Activated naive CD4-positive, alpha-beta T cell treated with anti-CD3 and anti-CD28 coated beads, Interleukin-2, amount 10 ng/mL, durations not matched to agents 7 days and 5 days (primary cell): ENCODE measurements around the gene SP140L.
"Not testable (repeated sequence)": the region's sequence is repeated elsewhere in the genome, so short reads cannot be mapped to it uniquely, and the experiment has no call there.

ENCODE experiments used
- CTCF ChIA-PET: fragments of 350-600 bp; sonication (Branson Sonifier 250); formaldehyde crosslinking; loops from one replicate; lab custom pipeline; 2021; ENCODE audit warnings: antibody characterized with exemption; lab: Charles Lee
- DNase-seq: peaks from one replicate; pipeline ENCODE4 v3.0.0-alpha.2; 2020
- H3K27ac Mint-ChIP-seq: one replicate; pipeline ENCODE4 v1.8.0; 2021; ENCODE audit warnings: mild to moderate bottlenecking, moderate library complexity, mixed read lengths
- H3K27me3 Mint-ChIP-seq: one replicate; pipeline ENCODE4 v1.8.0; 2021; ENCODE audit warnings: mild to moderate bottlenecking, mixed read lengths
- H3K36me3 Mint-ChIP-seq: one replicate; pipeline ENCODE4 v1.8.0; 2021; ENCODE audit warnings: mixed read lengths
- H3K4me1 Mint-ChIP-seq: one replicate; pipeline ENCODE4 v1.8.0; 2021; ENCODE audit warnings: mixed read lengths
- H3K4me3 Mint-ChIP-seq: one replicate; pipeline ENCODE4 v1.8.0; 2021; ENCODE audit warnings: mild to moderate bottlenecking, moderate library complexity, mixed read lengths
- H3K9me3 Mint-ChIP-seq: one replicate; pipeline ENCODE4 v1.8.0; 2021; ENCODE audit warnings: mixed read lengths

Gene SP140L

GRCh38 chr2:230330725-230331124, 3.7 kb downstream of the SP140L start:
- no peaks in the 10 kb centered on the region for H3K27me3 Mint-ChIP-seq
- peak overlapping the region; percentile 37 for H3K4me3 Mint-ChIP-seq
- no peaks in the 10 kb centered on the region for H3K9me3 Mint-ChIP-seq
- DNase-seq: no peak
- peaks cover 84% of the 10 kb centered on the region for H3K36me3 Mint-ChIP-seq
- no peak overlapping the region for H3K27ac Mint-ChIP-seq
- H3K4me1 Mint-ChIP-seq: peaks cover 84% of the 10 kb centered on the region
- CTCF ChIA-PET: no interaction called here

GRCh38 chr2:230335461-230335863, 8.5 kb downstream of the SP140L start:
- Mint-ChIP-seq H3K27ac (peak overlapping the region; percentile 71), H3K36me3 (peaks cover 76% of the 10 kb centered on the region), H3K4me3 (peak overlapping the region; percentile 45), H3K27me3 (no peaks in the 10 kb centered on the region), H3K4me1 (peaks cover 67% of the 10 kb centered on the region), H3K9me3 (peaks cover 2% of the 10 kb centered on the region)
- DNase-seq: no peak
- CTCF ChIA-PET: no interaction called here

GRCh38 chr2:230335864-230336506, 9.0 kb downstream of the SP140L start:
- DNase-seq: no peak
- H3K36me3 Mint-ChIP-seq: peaks cover 71% of the 10 kb centered on the region

GRCh38 chr2:230341936-230342528, 15.0 kb downstream of the SP140L start:
- H3K4me3 Mint-ChIP-seq, H3K27me3 Mint-ChIP-seq, H3K27ac Mint-ChIP-seq, CTCF ChIA-PET, DNase-seq: not testable (repeated sequence)
- peaks cover 41% of the 10 kb centered on the region for H3K9me3 Mint-ChIP-seq
- H3K36me3 Mint-ChIP-seq: peaks cover 63% of the 10 kb centered on the region
- H3K4me1 Mint-ChIP-seq: peaks cover 43% of the 10 kb centered on the region

More at GRCh38 chr2:230335864-230336506, 9.0 kb downstream of the SP140L start:
- peaks cover 62% of the 10 kb centered on the region for H3K4me1 Mint-ChIP-seq
- H3K4me3 Mint-ChIP-seq: peak overlapping the region; percentile 45
- CTCF ChIA-PET: no interaction called here
- H3K9me3 Mint-ChIP-seq: peaks cover 2% of the 10 kb centered on the region
- H3K27ac Mint-ChIP-seq: peak overlapping the region; percentile 71
- H3K27me3 Mint-ChIP-seq: no peaks in the 10 kb centered on the region

- CTCF ChIA-PET, DNase-seq, H3K27ac Mint-ChIP-seq, H3K27me3 Mint-ChIP-seq, H3K4me3 Mint-ChIP-seq: not testable (repeated sequence)
- Mint-ChIP-seq H3K9me3 (peaks cover 44% of the 10 kb centered on the region), H3K4me1 (peaks cover 49% of the 10 kb centered on the region), H3K36me3 (peaks cover 67% of the 10 kb centered on the region)
Measured at GRCh38 chr2:230343041-230343624, 16.1 kb downstream of the SP140L start.

- Mint-ChIP-seq H3K36me3 (peaks cover 72% of the 10 kb centered on the region), H3K4me1 (peaks cover 55% of the 10 kb centered on the region)
Measured at GRCh38 chr2:230343747-230344146, 16.8 kb downstream of the SP140L start.

GRCh38 chr2:230346465-230346864, 19.5 kb downstream of the SP140L start:
- Mint-ChIP-seq H3K4me3 (no peak overlapping the region), H3K36me3 (peaks cover 87% of the 10 kb centered on the region), H3K27me3 (no peaks in the 10 kb centered on the region), H3K27ac (peak overlapping the region; percentile 6), H3K9me3 (peaks cover 49% of the 10 kb centered on the region), H3K4me1 (peaks cover 76% of the 10 kb centered on the region)
- no peak for DNase-seq
- CTCF ChIA-PET: interaction anchor here (0.7 kb wide), 1 partner anchor 9 kb away, joined by 3 read pairs; no protein-coding TSS in a partner anchor

More at GRCh38 chr2:230343747-230344146, 16.8 kb downstream of the SP140L start:
- no peaks in the 10 kb centered on the region for H3K27me3 Mint-ChIP-seq
- CTCF ChIA-PET: no interaction called here
- DNase-seq: no peak
- no peak overlapping the region for H3K4me3 Mint-ChIP-seq
- H3K27ac Mint-ChIP-seq: no peak overlapping the region
- H3K9me3 Mint-ChIP-seq: peaks cover 46% of the 10 kb centered on the region

- peaks cover 89% of the 10 kb centered on the region for H3K36me3 Mint-ChIP-seq
- peaks cover 49% of the 10 kb centered on the region for H3K9me3 Mint-ChIP-seq
- H3K4me1 Mint-ChIP-seq: peaks cover 76% of the 10 kb centered on the region
- H3K27me3 Mint-ChIP-seq: no peaks in the 10 kb centered on the region
- DNase-seq: no peak
- H3K27ac Mint-ChIP-seq: peak overlapping the region; percentile 55
- CTCF ChIA-PET: interaction anchor here (0.7 kb wide), 1 partner anchor 9 kb away, joined by 3 read pairs; no protein-coding TSS in a partner anchor
- no peak overlapping the region for H3K4me3 Mint-ChIP-seq
Measured at GRCh38 chr2:230346921-230347533, 20.0 kb downstream of the SP140L start.

GRCh38 chr2:230347659-230348305, 20.8 kb downstream of the SP140L start:
- Mint-ChIP-seq H3K36me3 (peaks cover 86% of the 10 kb centered on the region), H3K27ac (peak overlapping the region; percentile 92), H3K4me1 (peaks cover 70% of the 10 kb centered on the region), H3K9me3 (peaks cover 46% of the 10 kb centered on the region), H3K27me3 (no peaks in the 10 kb centered on the region), H3K4me3 (peak overlapping the region; percentile 21)
- peak; percentile 53 for DNase-seq
- CTCF ChIA-PET: no interaction called here

- CTCF ChIA-PET: interaction anchor here (0.7 to 0.8 kb wide), 2 partner anchors 13 to 265 kb away, joined by 3 read pairs; no protein-coding TSS in a partner anchor
- Mint-ChIP-seq H3K4me3 (peak overlapping the region; percentile 21), H3K36me3 (peaks cover 80% of the 10 kb centered on the region), H3K9me3 (peaks cover 38% of the 10 kb centered on the region), H3K4me1 (peaks cover 61% of the 10 kb centered on the region), H3K27ac (peak overlapping the region; percentile 92), H3K27me3 (no peaks in the 10 kb centered on the region)
- DNase-seq: no peak
Measured at GRCh38 chr2:230348787-230349186, 21.8 kb downstream of the SP140L start.

GRCh38 chr2:230356084-230356483, 29.1 kb downstream of the SP140L start:
- Mint-ChIP-seq H3K27me3 (no peaks in the 10 kb centered on the region), H3K9me3 (peaks cover 11% of the 10 kb centered on the region), H3K27ac (no peak overlapping the region), H3K4me1 (peaks cover 9% of the 10 kb centered on the region), H3K36me3 (peaks cover 68% of the 10 kb centered on the region), H3K4me3 (no peak overlapping the region)
- no peak for DNase-seq
- CTCF ChIA-PET: interaction anchor here (0.7 to 1.5 kb wide), 2 partner anchors 10 to 218 kb away, joined by 3 read pairs; no protein-coding TSS in a partner anchor

GRCh38 chr2:230358305-230358704, 31.3 kb downstream of the SP140L start:
- no peak for DNase-seq
- Mint-ChIP-seq H3K27me3 (no peaks in the 10 kb centered on the region), H3K4me1 (peaks cover 28% of the 10 kb centered on the region), H3K36me3 (peaks cover 75% of the 10 kb centered on the region), H3K27ac (no peak overlapping the region), H3K4me3 (no peak overlapping the region), H3K9me3 (peaks cover 10% of the 10 kb centered on the region)
- CTCF ChIA-PET: no interaction called here

- CTCF ChIA-PET: no interaction called here
- Mint-ChIP-seq H3K36me3 (peaks cover 81% of the 10 kb centered on the region), H3K4me3 (no peak overlapping the region), H3K4me1 (peaks cover 27% of the 10 kb centered on the region), H3K27ac (peak overlapping the region; percentile 12), H3K9me3 (peaks cover 12% of the 10 kb centered on the region), H3K27me3 (no peaks in the 10 kb centered on the region)
- no peak for DNase-seq
Measured at GRCh38 chr2:230360028-230360427, 33.0 kb downstream of the SP140L start.
